Measurements from ENCODE around the gene NUP37. TPM values are rescaled to one million over a fixed set of nuclear protein-coding genes. Genes with fewer than 3 reads are reported as not detected.

The NUP37 gene
- total and polyA plus RNA-seq, 2 of the 13 experiments (the other 11 are each of a cell fraction or from before 2014, with no cell fraction given), result 50.6 to 80.1 TPM

GRCh38 chr12:102061560-102062418 lies 58.1 kb downstream of the NUP37 start, which contains the start of gene WASHC3 (continued):
- TF ChIP-seq HMGXB4 (CRISPR knock-in tag; IDR thresholded peaks at IDR 0.05; ENCODE audit: borderline replicate concordance in 1 of 2, low read depth in 1 of 2) (peak in 1 of 2 experiments; percentile 58; a peak in 2 of 4 replicates), MTA3 (CRISPR knock-in tag; IDR thresholded peaks at IDR 0.05) (no peak), DMAP1 (CRISPR knock-in tag; IDR thresholded peaks at IDR 0.05) (peak; percentile 34; the same call in 1 of the 2 replicates), MAZ (IDR thresholded peaks at IDR 0.05; ENCODE audit: borderline replicate concordance, low read depth, low read length) (0 out of 2 replicates have a peak, but pooled peaks have one; percentile 69), MAZ (CRISPR knock-in tag; IDR thresholded peaks at IDR 0.05; ENCODE audit: low read depth) (peak; percentile 53; the same call in 1 of the 2 replicates), ETV5 (CRISPR knock-in tag; IDR thresholded peaks at IDR 0.05; ENCODE audit: borderline replicate concordance) (peak; percentile 51; the same call in 1 of the 2 replicates), ZBTB10 (CRISPR knock-in tag; IDR thresholded peaks at IDR 0.05; ENCODE audit: borderline replicate concordance) (peak; percentile 88), TBX2 (CRISPR knock-in tag; IDR thresholded peaks at IDR 0.05; ENCODE audit: borderline replicate concordance) (peak; percentile 46; the same call in 1 of the 2 replicates), PITX1 (CRISPR knock-in tag; IDR thresholded peaks at IDR 0.05) (peak; percentile 24; the same call in 1 of the 2 replicates), HES4 (CRISPR knock-in tag; IDR thresholded peaks at IDR 0.05; ENCODE audit: borderline replicate concordance) (0 out of 2 replicates have a peak, but pooled peaks have one; percentile 29), ZMAT5 (CRISPR knock-in tag; IDR thresholded peaks at IDR 0.05; ENCODE audit: borderline replicate concordance, low read depth) (no peak), PBX2 (CRISPR knock-in tag; IDR thresholded peaks at IDR 0.05) (no peak), CHD2 (IDR thresholded peaks at IDR 0.05; ENCODE audit: low read depth, low read length) (no peak), ELF4 (CRISPR knock-in tag; IDR thresholded peaks at IDR 0.05; ENCODE audit: borderline replicate concordance) (peak; percentile 89), ZNF607 (CRISPR knock-in tag; IDR thresholded peaks at IDR 0.05; ENCODE audit: borderline replicate concordance) (no peak), YEATS2 (CRISPR knock-in tag; IDR thresholded peaks at IDR 0.05; ENCODE audit: borderline replicate concordance) (peak; percentile 76; the same call in 1 of the 2 replicates), MTF1 (CRISPR knock-in tag; IDR thresholded peaks at IDR 0.05) (no peak), SKI (IDR thresholded peaks at IDR 0.05; ENCODE audit: partially characterized antibody) (no peak), DNMT3B (CRISPR knock-in tag; conservative IDR thresholded peaks at IDR 0.05) (no peak)
